Measurements from ENCODE around the gene SELENOM.

The SELENOM gene

DNA sequence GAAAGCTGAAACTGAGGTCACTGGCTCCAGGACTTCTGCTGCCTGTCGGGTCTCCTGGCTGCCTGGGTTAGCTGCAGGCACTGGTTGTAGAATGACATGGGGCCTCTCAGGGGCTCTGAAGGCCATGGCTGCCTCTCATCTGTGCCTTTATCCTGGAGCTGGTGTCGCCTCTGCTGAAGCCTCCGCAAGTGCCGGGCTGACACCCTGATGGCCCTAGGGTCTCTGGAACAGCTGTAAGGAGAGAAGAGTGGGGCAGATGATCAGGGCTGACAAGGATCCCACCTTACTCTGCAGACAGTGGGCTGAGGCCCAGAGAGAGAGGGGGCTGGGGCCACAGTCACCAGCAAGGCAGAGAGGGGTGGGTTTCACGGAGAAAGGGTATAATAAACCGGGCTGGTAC is 28.3 kb upstream of the SELENOM start:
- TF ChIP-seq, protein P1, sequence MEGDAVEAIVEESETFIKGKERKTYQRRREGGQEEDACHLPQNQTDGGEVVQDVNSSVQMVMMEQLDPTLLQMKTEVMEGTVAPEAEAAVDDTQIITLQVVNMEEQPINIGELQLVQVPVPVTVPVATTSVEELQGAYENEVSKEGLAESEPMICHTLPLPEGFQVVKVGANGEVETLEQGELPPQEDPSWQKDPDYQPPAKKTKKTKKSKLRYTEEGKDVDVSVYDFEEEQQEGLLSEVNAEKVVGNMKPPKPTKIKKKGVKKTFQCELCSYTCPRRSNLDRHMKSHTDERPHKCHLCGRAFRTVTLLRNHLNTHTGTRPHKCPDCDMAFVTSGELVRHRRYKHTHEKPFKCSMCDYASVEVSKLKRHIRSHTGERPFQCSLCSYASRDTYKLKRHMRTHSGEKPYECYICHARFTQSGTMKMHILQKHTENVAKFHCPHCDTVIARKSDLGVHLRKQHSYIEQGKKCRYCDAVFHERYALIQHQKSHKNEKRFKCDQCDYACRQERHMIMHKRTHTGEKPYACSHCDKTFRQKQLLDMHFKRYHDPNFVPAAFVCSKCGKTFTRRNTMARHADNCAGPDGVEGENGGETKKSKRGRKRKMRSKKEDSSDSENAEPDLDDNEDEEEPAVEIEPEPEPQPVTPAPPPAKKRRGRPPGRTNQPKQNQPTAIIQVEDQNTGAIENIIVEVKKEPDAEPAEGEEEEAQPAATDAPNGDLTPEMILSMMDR (IDR thresholded peaks at IDR 0.05) = no peak
- peaks cover 0 to 9% (median 5%) of the 10 kb centered on the region in 4 donors for H3K4me1 ChIP-seq
- DNase-seq = no peak
- H3K9me3 ChIP-seq = no peaks in the 10 kb centered on the region
- H3K27ac ChIP-seq = no peak overlapping the region
- no peak overlapping the region for H3K4me3 ChIP-seq
- intact Hi-C loops (cut with DNase I; ENCODE audit: low total_unique reads) = no loop called here
- H3K27me3 ChIP-seq = peaks cover 0 to 9% of the 10 kb centered on the region in 2 donors
- peaks cover 0 to 7% (median 0%) of the 10 kb centered on the region in 3 donors for H3K36me3 ChIP-seq

DNA sequence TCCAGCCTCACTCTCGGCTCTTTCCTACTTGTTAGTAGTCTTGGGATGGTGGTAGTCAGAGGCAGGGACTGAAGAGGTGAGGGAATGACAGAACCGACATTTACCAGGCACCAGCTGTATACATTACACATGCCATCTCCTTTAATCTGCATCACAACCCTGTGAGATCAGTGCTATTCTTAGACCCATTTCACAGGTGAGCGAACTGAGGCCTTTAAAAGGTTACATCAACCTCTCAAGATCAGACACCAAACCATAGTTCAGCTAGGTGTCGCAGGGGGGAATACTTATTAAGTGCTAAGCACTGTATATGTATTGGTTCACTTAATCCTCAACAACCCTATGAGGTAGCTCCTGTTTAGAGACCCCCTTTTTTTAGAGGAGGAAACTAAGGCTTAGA is 27.3 kb upstream of the SELENOM start:
- Histone ChIP-seq H3K27me3 (peaks cover 0 to 9% of the 10 kb centered on the region in 2 donors), H3K4me1 (no peaks in the 10 kb centered on the region), H3K4me3 (no peak overlapping the region), H3K9me3 (no peaks in the 10 kb centered on the region), H3K36me3 (peaks cover 0 to 7% (median 0%) of the 10 kb centered on the region in 3 donors), H3K27ac (no peak overlapping the region)
- no peak for DNase-seq
- intact Hi-C loops (cut with DNase I; ENCODE audit: low total_unique reads) = no loop called here
- TF ChIP-seq, protein P1 (IDR thresholded peaks at IDR 0.05) = no peak

DNA sequence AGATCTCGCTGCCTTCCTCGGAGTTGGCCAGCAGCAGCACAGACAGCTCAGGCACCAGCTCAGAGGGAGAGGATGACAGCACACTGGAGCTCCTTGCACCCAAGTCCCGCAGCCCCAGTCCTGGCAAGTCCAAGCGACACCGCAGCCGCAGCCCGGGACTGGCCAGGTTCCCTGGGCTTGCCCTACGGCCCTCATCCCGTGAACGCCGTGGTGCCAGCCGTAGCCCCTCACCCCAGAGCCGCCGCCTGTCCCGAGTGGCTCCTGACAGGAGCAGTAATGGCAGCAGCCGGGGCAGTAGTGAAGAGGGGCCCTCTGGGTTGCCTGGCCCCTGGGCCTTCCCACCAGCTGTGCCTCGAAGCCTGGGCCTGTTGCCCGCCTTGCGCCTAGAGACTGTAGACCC is 26.5 kb upstream of the SELENOM start:
- no peaks in the 10 kb centered on the region for H3K4me1 ChIP-seq
- intact Hi-C loops (cut with DNase I; ENCODE audit: low total_unique reads) = no loop called here
- peaks cover 0 to 6% of the 10 kb centered on the region in 2 donors for H3K27me3 ChIP-seq
- H3K9me3 ChIP-seq = no peaks in the 10 kb centered on the region
- no peak overlapping the region for H3K4me3 ChIP-seq
- peaks cover 0 to 7% (median 0%) of the 10 kb centered on the region in 3 donors for H3K36me3 ChIP-seq
- no peak for DNase-seq
- TF ChIP-seq, protein P1 (IDR thresholded peaks at IDR 0.05) = no peak
- no peak overlapping the region for H3K27ac ChIP-seq

DNA sequence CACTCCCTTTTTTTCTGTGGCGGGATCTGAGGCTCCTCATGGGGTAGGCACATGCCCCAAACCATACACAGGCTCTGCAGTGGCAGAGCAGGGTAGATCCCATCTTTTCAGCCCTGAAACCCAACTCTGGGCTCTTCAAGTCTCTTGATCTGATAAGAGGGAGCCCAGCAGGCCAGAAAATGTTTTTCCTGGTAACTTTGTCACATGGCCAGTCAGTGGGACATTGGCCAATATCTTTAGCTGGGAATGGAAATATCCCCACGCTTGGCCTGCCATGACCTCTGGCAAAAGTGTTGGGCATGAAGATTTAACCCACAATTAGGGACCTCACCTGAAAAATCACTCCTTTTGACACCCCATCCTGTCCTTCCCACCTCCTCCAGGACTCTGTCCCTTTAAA is 23.5 kb upstream of the SELENOM start:
- H3K9me3 ChIP-seq = no peaks in the 10 kb centered on the region
- H3K4me3 ChIP-seq = no peak overlapping the region
- intact Hi-C loops (cut with DNase I; ENCODE audit: low total_unique reads) = no loop called here
- no peaks in the 10 kb centered on the region for H3K4me1 ChIP-seq
- TF ChIP-seq, protein P1 (IDR thresholded peaks at IDR 0.05) = no peak
- H3K36me3 ChIP-seq = peaks cover 0 to 7% (median 0%) of the 10 kb centered on the region in 3 donors
- no peak overlapping the region for H3K27ac ChIP-seq
- DNase-seq = no peak
- H3K27me3 ChIP-seq = no peaks in the 10 kb centered on the region

DNA sequence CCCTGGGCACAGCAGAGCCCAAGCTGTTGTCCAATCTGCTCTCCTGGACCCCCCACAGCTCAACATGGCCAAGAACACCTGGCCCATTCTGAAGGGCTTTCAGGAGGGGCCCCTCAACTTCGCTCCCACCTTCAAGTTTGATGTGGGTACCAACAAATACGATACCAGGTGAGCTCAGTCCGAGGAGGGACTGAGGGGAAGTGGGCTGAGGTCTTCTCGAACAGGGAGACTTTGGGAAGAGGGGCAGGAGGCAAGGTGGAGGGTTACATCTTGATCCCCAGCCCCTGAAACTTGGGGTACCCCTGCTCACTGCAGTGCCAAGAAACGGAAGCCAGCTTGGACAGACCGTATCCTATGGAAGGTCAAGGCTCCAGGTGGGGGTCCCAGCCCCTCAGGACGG is 20.8 kb upstream of the SELENOM start:
- H3K4me1 ChIP-seq = peaks cover 0 to 3% (median 1%) of the 10 kb centered on the region in 4 donors
- H3K27ac ChIP-seq = no peak overlapping the region
- intact Hi-C loops (cut with DNase I; ENCODE audit: low total_unique reads) = no loop called here

More for the DNA sequence above, 20.8 kb upstream of the SELENOM start:
- H3K27me3 ChIP-seq = no peaks in the 10 kb centered on the region
- TF ChIP-seq, protein P1 (IDR thresholded peaks at IDR 0.05) = no peak
- DNase-seq = no peak
- H3K9me3 ChIP-seq = no peaks in the 10 kb centered on the region
- no peak overlapping the region for H3K4me3 ChIP-seq
- no peaks in the 10 kb centered on the region for H3K36me3 ChIP-seq
